Measurements from ENCODE around the gene POLDIP2.

DNA sequence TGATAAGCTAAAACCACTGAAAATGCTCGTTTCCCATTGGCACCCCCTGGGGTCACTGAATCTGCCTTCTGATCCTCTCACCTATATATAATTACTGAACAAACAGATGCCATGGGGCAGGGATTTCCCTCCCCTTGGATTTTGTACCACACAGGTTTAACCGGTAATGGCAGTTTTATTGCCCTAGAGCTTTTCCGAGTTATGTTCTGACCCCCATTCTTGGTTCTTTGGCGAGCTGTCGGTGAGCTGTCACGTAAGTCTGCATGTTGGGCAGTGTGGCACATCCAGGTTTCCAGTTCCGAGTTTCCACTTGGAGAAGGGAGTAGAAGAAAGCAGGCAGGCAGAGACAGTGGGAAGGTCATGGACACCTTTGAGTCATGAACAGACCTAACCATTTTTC is 31.2 kb downstream of the POLDIP2 start:
- no peak for TF ChIP-seq FOXK1 (CRISPR knock-in tag; IDR thresholded peaks at IDR 0.05; ENCODE audit: borderline replicate concordance, low read depth)
- TF ChIP-seq JDP2 (CRISPR knock-in tag; IDR thresholded peaks at IDR 0.05; ENCODE audit: borderline replicate concordance), result no peak
- TF ChIP-seq, protein P1, sequence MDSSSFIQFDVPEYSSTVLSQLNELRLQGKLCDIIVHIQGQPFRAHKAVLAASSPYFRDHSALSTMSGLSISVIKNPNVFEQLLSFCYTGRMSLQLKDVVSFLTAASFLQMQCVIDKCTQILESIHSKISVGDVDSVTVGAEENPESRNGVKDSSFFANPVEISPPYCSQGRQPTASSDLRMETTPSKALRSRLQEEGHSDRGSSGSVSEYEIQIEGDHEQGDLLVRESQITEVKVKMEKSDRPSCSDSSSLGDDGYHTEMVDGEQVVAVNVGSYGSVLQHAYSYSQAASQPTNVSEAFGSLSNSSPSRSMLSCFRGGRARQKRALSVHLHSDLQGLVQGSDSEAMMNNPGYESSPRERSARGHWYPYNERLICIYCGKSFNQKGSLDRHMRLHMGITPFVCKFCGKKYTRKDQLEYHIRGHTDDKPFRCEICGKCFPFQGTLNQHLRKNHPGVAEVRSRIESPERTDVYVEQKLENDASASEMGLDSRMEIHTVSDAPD (CRISPR knock-in tag; IDR thresholded peaks at IDR 0.05), result no peak
- TF ChIP-seq MYC (CRISPR knock-in tag; IDR thresholded peaks at IDR 0.05; ENCODE audit: borderline replicate concordance), result no peak
- TF ChIP-seq ZNF143 (CRISPR knock-in tag; IDR thresholded peaks at IDR 0.05), result no peak
- no peak for TF ChIP-seq EP300 (IDR thresholded peaks at IDR 0.05; ENCODE audit: low read depth in 2 of 2, low read length in 2 of 2)
- no peak for TF ChIP-seq EP300 (CRISPR knock-in tag; IDR thresholded peaks at IDR 0.05; ENCODE audit: borderline replicate concordance)
- TF ChIP-seq SP1 (IDR thresholded peaks at IDR 0.05), result no peak
- TF ChIP-seq SP1 (CRISPR knock-in tag; IDR thresholded peaks at IDR 0.05), result no peak
- TF ChIP-seq, protein P2, sequence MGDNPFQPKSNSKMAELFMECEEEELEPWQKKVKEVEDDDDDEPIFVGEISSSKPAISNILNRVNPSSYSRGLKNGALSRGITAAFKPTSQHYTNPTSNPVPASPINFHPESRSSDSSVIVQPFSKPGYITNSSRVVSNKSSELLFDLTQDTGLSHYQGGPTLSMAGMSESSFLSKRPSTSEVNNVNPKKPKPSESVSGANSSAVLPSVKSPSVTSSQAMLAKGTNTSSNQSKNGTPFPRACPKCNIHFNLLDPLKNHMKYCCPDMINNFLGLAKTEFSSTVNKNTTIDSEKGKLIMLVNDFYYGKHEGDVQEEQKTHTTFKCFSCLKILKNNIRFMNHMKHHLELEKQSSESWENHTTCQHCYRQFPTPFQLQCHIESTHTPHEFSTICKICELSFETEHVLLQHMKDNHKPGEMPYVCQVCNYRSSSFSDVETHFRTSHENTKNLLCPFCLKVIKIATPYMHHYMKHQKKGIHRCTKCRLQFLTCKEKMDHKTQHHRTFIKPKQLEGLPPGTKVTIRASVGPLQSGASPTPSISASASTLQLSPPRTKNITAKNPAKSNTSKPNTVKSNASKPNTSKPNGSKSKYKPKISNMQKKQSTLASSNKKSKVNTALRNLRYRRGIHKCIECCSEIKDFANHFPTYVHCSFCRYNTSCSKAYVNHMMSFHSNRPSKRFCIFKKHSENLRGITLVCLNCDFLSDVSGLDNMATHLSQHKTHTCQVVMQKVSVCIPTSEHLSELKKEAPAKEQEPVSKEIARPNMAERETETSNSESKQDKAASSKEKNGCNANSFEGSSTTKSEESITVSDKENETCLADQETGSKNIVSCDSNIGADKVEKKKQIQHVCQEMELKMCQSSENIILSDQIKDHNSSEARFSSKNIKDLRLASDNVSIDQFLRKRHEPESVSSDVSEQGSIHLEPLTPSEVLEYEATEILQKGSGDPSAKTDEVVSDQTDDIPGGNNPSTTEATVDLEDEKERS (CRISPR knock-in tag; IDR thresholded peaks at IDR 0.05), result no peak
- no peak for TF ChIP-seq SETDB1 (CRISPR knock-in tag; IDR thresholded peaks at IDR 0.05; ENCODE audit: borderline replicate concordance)
- no peak for TF ChIP-seq POLR2G (IDR thresholded peaks at IDR 0.05; ENCODE audit: low read depth, low read length)
- TF ChIP-seq MAZ (IDR thresholded peaks at IDR 0.05; ENCODE audit: borderline replicate concordance, low read depth, low read length), result no peak
- no peak for TF ChIP-seq MAZ (CRISPR knock-in tag; IDR thresholded peaks at IDR 0.05; ENCODE audit: low read depth)
- TF ChIP-seq, protein P3, sequence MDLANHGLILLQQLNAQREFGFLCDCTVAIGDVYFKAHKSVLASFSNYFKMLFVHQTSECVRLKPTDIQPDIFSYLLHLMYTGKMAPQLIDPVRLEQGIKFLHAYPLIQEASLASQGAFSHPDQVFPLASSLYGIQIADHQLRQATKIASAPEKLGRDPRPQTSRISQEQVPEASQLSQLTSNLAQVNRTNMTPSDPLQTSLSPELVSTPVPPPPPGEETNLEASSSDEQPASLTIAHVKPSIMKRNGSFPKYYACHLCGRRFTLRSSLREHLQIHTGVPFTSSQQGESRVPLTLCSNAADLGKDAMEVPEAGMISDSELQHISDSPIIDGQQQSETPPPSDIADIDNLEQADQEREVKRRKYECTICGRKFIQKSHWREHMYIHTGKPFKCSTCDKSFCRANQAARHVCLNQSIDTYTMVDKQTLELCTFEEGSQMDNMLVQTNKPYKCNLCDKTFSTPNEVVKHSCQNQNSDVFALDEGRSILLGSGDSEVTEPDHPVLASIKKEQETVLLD (CRISPR knock-in tag; IDR thresholded peaks at IDR 0.05; ENCODE audit: low read depth), result no peak
